Liver (tissue), 9 donors: Measurements from ENCODE around the gene MEGF11. TPM values are rescaled to one million over a fixed set of nuclear protein-coding genes. Genes with fewer than 3 reads are reported as not detected.

Experiments
- DNase-seq: peaks from one replicate; pipeline ENCODE4 v3.0.0-alpha.2; 2017; ENCODE audit warnings: low spot score
- H3K27ac ChIP-seq, 2 donors: one replicate each; pipeline ENCODE4 v1.7.0; 2013; ENCODE audit warnings: inconsistent platforms in 2 of 2, low read length in 2 of 2, control low read depth in 1 of 2, low read depth in 1 of 2, mild to moderate bottlenecking in 1 of 2
- H3K27me3 ChIP-seq, 4 donors: one replicate each; pipeline versions ENCODE4 v1.6.1 to v1.7.0; 2013; ENCODE audit warnings: low read length in 3 of 4, inconsistent platforms in 1 of 4, mild to moderate bottlenecking in 1 of 4, moderate library complexity in 1 of 4; ENCODE audit not compliant: control insufficient read depth in 4 of 4, insufficient read depth in 4 of 4
- H3K36me3 ChIP-seq, 4 donors: one replicate each; pipeline versions ENCODE4 v1.6.1 to v1.7.0; 2013; ENCODE audit warnings: low read length in 3 of 4, mild to moderate bottlenecking in 3 of 4, low read depth in 1 of 4, moderate library complexity in 1 of 4; ENCODE audit not compliant: control insufficient read depth in 4 of 4, insufficient read depth in 3 of 4
- H3K4me1 ChIP-seq, 4 donors: one replicate each; pipeline versions ENCODE4 v1.6.1 to v1.7.0; 2013; ENCODE audit warnings: low read length in 3 of 4, mild to moderate bottlenecking in 3 of 4, moderate library complexity in 1 of 4; ENCODE audit not compliant: control insufficient read depth in 4 of 4, insufficient read depth in 4 of 4
- H3K4me3 ChIP-seq, 3 donors: one replicate each; pipeline versions ENCODE4 v1.6.1 to v1.7.0; 2013; ENCODE audit warnings: low read length in 3 of 3, control low read depth in 1 of 3, low read depth in 1 of 3, mild to moderate bottlenecking in 1 of 3
- H3K9ac ChIP-seq, 2 donors: one replicate each; pipeline ENCODE4 v1.7.0; 2013; ENCODE audit warnings: low read length in 2 of 2, mild to moderate bottlenecking in 2 of 2, moderate library complexity in 2 of 2, control low read depth in 1 of 2, low read depth in 1 of 2
- H3K9me3 ChIP-seq, 4 donors: one replicate each; pipeline versions ENCODE4 v1.6.1 to v1.7.0; 2013; ENCODE audit warnings: low read length in 3 of 4; ENCODE audit not compliant: control insufficient read depth in 4 of 4
- ATF3 ChIP-seq: IDR thresholded peaks from 2 replicates; pipeline ENCODE4 v1.6.1; 2016; ENCODE audit warnings: antibody characterized with exemption
- FOXA1 ChIP-seq: IDR thresholded peaks from 2 replicates; pipeline ENCODE4 v1.6.1; 2016; ENCODE audit warnings: antibody characterized with exemption
- NR2F2 ChIP-seq: IDR thresholded peaks from 2 replicates; pipeline ENCODE4 v1.6.1; 2016; ENCODE audit warnings: antibody characterized with exemption
- RAD21 ChIP-seq, 2 donors: IDR thresholded peaks; 2 replicates each; pipeline ENCODE4 v1.6.1; 2016; ENCODE audit warnings: antibody characterized with exemption in 2 of 2, mild to moderate bottlenecking in 2 of 2
- REST ChIP-seq: IDR thresholded peaks from 2 replicates; pipeline ENCODE4 v1.6.1; 2016; ENCODE audit warnings: antibody characterized with exemption, mild to moderate bottlenecking
- SP1 ChIP-seq: IDR thresholded peaks from 2 replicates; pipeline ENCODE4 v1.6.1; 2018; ENCODE audit warnings: antibody characterized with exemption, mild to moderate bottlenecking
- YY1 ChIP-seq: IDR thresholded peaks from 2 replicates; pipeline ENCODE4 v1.6.1; 2016; ENCODE audit warnings: antibody characterized with exemption, mild to moderate bottlenecking
- WGBS: extraction: QIAGEN DNeasy Blood & Tissue Kit; methylation state at CpG from one replicate; pipeline ENCODE4 v1.1.7; 2013; 5-methylcytosine and 5-hydroxymethylcytosine counted together
- polyA plus RNA-seq, 2 donors: library from polyadenylated mRNA; stranded (reverse) in 1 of 2; unstranded in 1 of 2; fragments of 200-250 nt in 1 of 2; fragments of >200 nt in 1 of 2; fragmentation: Nextera tagmentation in 1 of 2; extraction: Ambion mirVana in 1 of 2; gene quantifications; one replicate each; pipeline versions ENCODE4 v1.2.1 to v1.2.3, GENCODE V29; 2013 to 2015
- total RNA-seq, 2 donors: library from RNA; depleted of rRNA; stranded (reverse); fragments of >200 nt; gene quantifications; one replicate each; pipeline ENCODE4 v1.2.3, GENCODE V29; 2014
- TF ChIP-seq, protein P1 (sequence below): fragments of 150-350 bp; IDR thresholded peaks from 2 replicates; pipeline ENCODE4 v1.5.1; 2017; ENCODE audit warnings: improper control_type of control experiment, low read depth, low read length; ENCODE audit not compliant: missing input control
- TF ChIP-seq, protein P2 (sequence below): IDR thresholded peaks from 2 replicates; pipeline ENCODE4 v1.6.1; 2016; ENCODE audit warnings: antibody characterized with exemption
- donor health status: healthy.
- donor health status: healthy.
- donor health status: healthy.
- donor health status: healthy.
- donor health status: healthy.

Gene MEGF11
- total and polyA plus RNA-seq, 4 donors: under 0.01 to 0.51 (median 0.03) TPM; not detected in 1

- 55% methylated on average over 20 of the region's 20 CpGs for WGBS
- Histone ChIP-seq H3K36me3 (no peaks in the 10 kb centered on the region), H3K9me3 (no peaks in the 10 kb centered on the region), H3K4me3 (no peak overlapping the region), H3K27me3 (peaks cover 0 to 3% (median 0%) of the 10 kb centered on the region in 4 donors), H3K27ac (no peak overlapping the region), H3K4me1 (no peaks in the 10 kb centered on the region), H3K9ac (no peak overlapping the region)
- DNase-seq: no peak
- no peak for TF ChIP-seq REST
- no peak for TF ChIP-seq ATF3
- TF ChIP-seq, protein P1, sequence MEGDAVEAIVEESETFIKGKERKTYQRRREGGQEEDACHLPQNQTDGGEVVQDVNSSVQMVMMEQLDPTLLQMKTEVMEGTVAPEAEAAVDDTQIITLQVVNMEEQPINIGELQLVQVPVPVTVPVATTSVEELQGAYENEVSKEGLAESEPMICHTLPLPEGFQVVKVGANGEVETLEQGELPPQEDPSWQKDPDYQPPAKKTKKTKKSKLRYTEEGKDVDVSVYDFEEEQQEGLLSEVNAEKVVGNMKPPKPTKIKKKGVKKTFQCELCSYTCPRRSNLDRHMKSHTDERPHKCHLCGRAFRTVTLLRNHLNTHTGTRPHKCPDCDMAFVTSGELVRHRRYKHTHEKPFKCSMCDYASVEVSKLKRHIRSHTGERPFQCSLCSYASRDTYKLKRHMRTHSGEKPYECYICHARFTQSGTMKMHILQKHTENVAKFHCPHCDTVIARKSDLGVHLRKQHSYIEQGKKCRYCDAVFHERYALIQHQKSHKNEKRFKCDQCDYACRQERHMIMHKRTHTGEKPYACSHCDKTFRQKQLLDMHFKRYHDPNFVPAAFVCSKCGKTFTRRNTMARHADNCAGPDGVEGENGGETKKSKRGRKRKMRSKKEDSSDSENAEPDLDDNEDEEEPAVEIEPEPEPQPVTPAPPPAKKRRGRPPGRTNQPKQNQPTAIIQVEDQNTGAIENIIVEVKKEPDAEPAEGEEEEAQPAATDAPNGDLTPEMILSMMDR: no peak
- TF ChIP-seq YY1: no peak
- TF ChIP-seq SP1: no peak
- TF ChIP-seq NR2F2: no peak
- TF ChIP-seq, protein P2, sequence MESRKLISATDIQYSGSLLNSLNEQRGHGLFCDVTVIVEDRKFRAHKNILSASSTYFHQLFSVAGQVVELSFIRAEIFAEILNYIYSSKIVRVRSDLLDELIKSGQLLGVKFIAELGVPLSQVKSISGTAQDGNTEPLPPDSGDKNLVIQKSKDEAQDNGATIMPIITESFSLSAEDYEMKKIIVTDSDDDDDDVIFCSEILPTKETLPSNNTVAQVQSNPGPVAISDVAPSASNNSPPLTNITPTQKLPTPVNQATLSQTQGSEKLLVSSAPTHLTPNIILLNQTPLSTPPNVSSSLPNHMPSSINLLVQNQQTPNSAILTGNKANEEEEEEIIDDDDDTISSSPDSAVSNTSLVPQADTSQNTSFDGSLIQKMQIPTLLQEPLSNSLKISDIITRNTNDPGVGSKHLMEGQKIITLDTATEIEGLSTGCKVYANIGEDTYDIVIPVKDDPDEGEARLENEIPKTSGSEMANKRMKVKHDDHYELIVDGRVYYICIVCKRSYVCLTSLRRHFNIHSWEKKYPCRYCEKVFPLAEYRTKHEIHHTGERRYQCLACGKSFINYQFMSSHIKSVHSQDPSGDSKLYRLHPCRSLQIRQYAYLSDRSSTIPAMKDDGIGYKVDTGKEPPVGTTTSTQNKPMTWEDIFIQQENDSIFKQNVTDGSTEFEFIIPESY: no peak
Measured at GRCh38 chr15:66078196-66078928, 175.2 kb downstream of the MEGF11 start.

- H3K4me1 ChIP-seq: no peaks in the 10 kb centered on the region
- 74% methylated on average over 6 of the region's 6 CpGs for WGBS
- H3K27ac ChIP-seq: no peak overlapping the region
- DNase-seq: no peak
- H3K9me3 ChIP-seq: no peaks in the 10 kb centered on the region
- H3K27me3 ChIP-seq: peaks cover 0 to 3% (median 0%) of the 10 kb centered on the region in 4 donors
- TF ChIP-seq FOXA1 (no peak), ATF3 (no peak), RAD21 (IDR thresholded peaks at IDR 0.05) (no peak)
- TF ChIP-seq, protein P2: no peak
- no peak overlapping the region for H3K4me3 ChIP-seq
- H3K36me3 ChIP-seq: no peaks in the 10 kb centered on the region
- H3K9ac ChIP-seq: no peak overlapping the region
Measured at GRCh38 chr15:66077320-66077663, 176.3 kb downstream of the MEGF11 start.
